WTC11 (cell line): ENCODE data around the gene SNX21. TPM values are rescaled to one million over a fixed set of nuclear protein-coding genes. Genes with fewer than 3 reads are reported as not detected.

Experiments used
- ATAC-seq: fragments of 200-7000 bp; cut with Tn5 transposase; 2 replicates; pipeline ENCODE4 v1.10.0; 2021; ENCODE audit warnings: mild to moderate bottlenecking, moderate library complexity
- CTCF ChIA-PET: fragments of 300-600 bp; sonication (Branson Sonifier 250); formaldehyde crosslinking; loops from one replicate; lab custom pipeline; 2021; ENCODE audit warnings: antibody characterized with exemption; lab: Charles Lee
- POLR2A ChIA-PET: fragments of 350-600 bp; sonication (Branson Sonifier 250); formaldehyde crosslinking; loops from one replicate; lab custom pipeline; 2021; ENCODE audit warnings: antibody characterized with exemption; lab: Charles Lee
- DNase-seq: peaks from one replicate; pipeline ENCODE4 v3.0.0; 2021; ENCODE audit warnings: low spot score
- H3K27ac Mint-ChIP-seq: 2 replicates; pipeline ENCODE4 v1.8.0; 2021; ENCODE audit warnings: mixed read lengths
- H3K27me3 Mint-ChIP-seq: 2 replicates; pipeline ENCODE4 v1.8.0; 2021; ENCODE audit warnings: low read depth, mild to moderate bottlenecking, moderate library complexity, mixed read lengths
- H3K36me3 Mint-ChIP-seq: 2 replicates; pipeline ENCODE4 v1.8.0; 2021; ENCODE audit warnings: mixed read lengths
- H3K4me1 Mint-ChIP-seq: 2 replicates; pipeline ENCODE4 v1.8.0; 2022; ENCODE audit warnings: mixed read lengths
- H3K4me3 Mint-ChIP-seq: 2 replicates; pipeline ENCODE4 v1.8.0; 2021; ENCODE audit warnings: mild to moderate bottlenecking, moderate library complexity, mixed read lengths
- H3K9me3 Mint-ChIP-seq: 2 replicates; pipeline ENCODE4 v1.8.0; 2021; ENCODE audit warnings: mixed read lengths
- AFF4 ChIP-seq: sonication (generic); formaldehyde crosslinking; IDR thresholded peaks from 2 replicates; pipeline ENCODE4 v1.8.1; 2023; ENCODE audit warnings: mild to moderate bottlenecking, missing genetic modification reagents, borderline replicate concordance
- ATF1 ChIP-seq: sonication (generic); formaldehyde crosslinking; IDR thresholded peaks from 2 replicates; pipeline ENCODE4 v1.8.1; 2023; ENCODE audit warnings: mild to moderate bottlenecking, moderate library complexity, missing genetic modification reagents
- ATF3 ChIP-seq: sonication (generic); formaldehyde crosslinking; conservative IDR thresholded peaks from 2 replicates; pipeline ENCODE4 v1.8.1; 2022; ENCODE audit warnings: mild to moderate bottlenecking, missing genetic modification reagents
- EMX1 ChIP-seq: fragments of 250-450 bp; sonication (Bioruptor Pico); IDR thresholded peaks from 2 replicates; pipeline ENCODE4 v1.8.0; 2021; ENCODE audit warnings: mild to moderate bottlenecking
- MYBL2 ChIP-seq: sonication (generic); formaldehyde crosslinking; IDR thresholded peaks from 2 replicates; pipeline ENCODE4 v1.8.1; 2023; ENCODE audit warnings: mild to moderate bottlenecking, moderate library complexity, missing genetic modification reagents
- PREB ChIP-seq: sonication (generic); formaldehyde crosslinking; IDR thresholded peaks from 2 replicates; pipeline ENCODE4 v1.8.1; 2022; ENCODE audit warnings: mild to moderate bottlenecking, missing genetic modification reagents, moderate library complexity, borderline replicate concordance
- RELA ChIP-seq: sonication (generic); formaldehyde crosslinking; IDR thresholded peaks from 2 replicates; pipeline ENCODE4 v1.8.1; 2022; ENCODE audit warnings: missing genetic modification reagents, mild to moderate bottlenecking, borderline replicate concordance
- SP1 ChIP-seq: sonication (generic); formaldehyde crosslinking; conservative IDR thresholded peaks from 2 replicates; pipeline ENCODE4 v1.8.1; 2022; ENCODE audit warnings: missing genetic modification reagents
- STAT6 ChIP-seq: sonication (generic); formaldehyde crosslinking; conservative IDR thresholded peaks from 2 replicates; pipeline ENCODE4 v1.8.1; 2023; ENCODE audit warnings: mild to moderate bottlenecking, low read depth, missing genetic modification reagents, moderate library complexity
- ZBTB21 ChIP-seq: sonication (generic); formaldehyde crosslinking; IDR thresholded peaks from 2 replicates; pipeline ENCODE4 v1.8.1; 2023; ENCODE audit warnings: mild to moderate bottlenecking, missing genetic modification reagents, borderline replicate concordance
- ZNF263 ChIP-seq: sonication (generic); formaldehyde crosslinking; IDR thresholded peaks from 2 replicates; pipeline ENCODE4 v1.8.1; 2022; ENCODE audit warnings: low read depth, mild to moderate bottlenecking, moderate library complexity, missing genetic modification reagents
- ZNF423 ChIP-seq: fragments of 250-450 bp; sonication (Bioruptor Pico); IDR thresholded peaks from 2 replicates; pipeline ENCODE4 v2.1.2; 2022; ENCODE audit warnings: mild to moderate bottlenecking, moderate library complexity
- ZNF425 ChIP-seq: fragments of 250-450 bp; sonication (Bioruptor Pico); conservative IDR thresholded peaks from 2 replicates; pipeline ENCODE4 v1.9.0; 2021; ENCODE audit warnings: mild to moderate bottlenecking
- ZSCAN18 ChIP-seq: fragments of 250-450 bp; sonication (Bioruptor Pico); IDR thresholded peaks from 2 replicates; pipeline ENCODE4 v2.1.2; 2022; ENCODE audit warnings: mild to moderate bottlenecking, moderate library complexity
- total RNA-seq: library from RNA; stranded (reverse); gene quantifications from 3 replicates; pipeline ENCODE4 v1.2.3, GENCODE V29; 2021

The SNX21 gene
- total RNA-seq, 1 experiment from 2014 or later = 17.9 TPM

GRCh38 chr20:45833883-45834796 lies 541 bp downstream of the SNX21 start (continued):
- no peak for TF ChIP-seq ZNF425 (CRISPR knock-in tag)
- no peak for TF ChIP-seq ZSCAN18 (CRISPR knock-in tag)
- 0 out of 2 replicates have a peak, but pooled peaks have one; percentile 78 for TF ChIP-seq ZBTB21 (CRISPR knock-in tag)
- TF ChIP-seq ZNF423 = no peak; the same call in 1 of the 2 replicates
- peak; percentile 48; the same call in 1 of the 2 replicates for TF ChIP-seq ZNF263
- no peak for TF ChIP-seq EMX1 (CRISPR knock-in tag)
- TF ChIP-seq PREB (CRISPR knock-in tag) = no peak
- TF ChIP-seq ATF1 (CRISPR knock-in tag) = no peak
- peak; percentile 67; the same call in 1 of the 2 replicates for TF ChIP-seq AFF4 (CRISPR knock-in tag)
- TF ChIP-seq RELA (CRISPR knock-in tag) = peak; percentile 80; the same call in 1 of the 2 replicates

- Mint-ChIP-seq H3K27ac (no peak overlapping the region), H3K27me3 (no peaks in the 10 kb centered on the region)
- POLR2A ChIA-PET = interaction anchor here (2.0 kb wide), 1 partner anchor 11 kb away, joined by 8 read pairs; no protein-coding TSS in a partner anchor
- CTCF ChIA-PET = interaction anchor here (1.4 to 2.7 kb wide), 6 partner anchors 10 to 177 kb away, joined by 4 to 27 read pairs (median 7); no protein-coding TSS in a partner anchor
- DNase-seq = no peak
- 0 out of 2 replicates have a peak, but pooled peaks have one; percentile 2 for TF ChIP-seq ZBTB21 (CRISPR knock-in tag)
- TF ChIP-seq SP1 (CRISPR knock-in tag) = no peak
- TF ChIP-seq, all 79 proteins: peak for 1
- no peak for ATAC-seq
- no peaks in the 10 kb centered on the region for H3K9me3 Mint-ChIP-seq
- peaks cover 3% of the 10 kb centered on the region; the same call in 1 of the 2 replicates for H3K36me3 Mint-ChIP-seq
- H3K4me3 Mint-ChIP-seq = peak overlapping the region; percentile 76
- H3K4me1 Mint-ChIP-seq = peaks cover 18% of the 10 kb centered on the region
Observed at GRCh38 chr20:45834797-45835161, 1.2 kb downstream of the SNX21 start.

- POLR2A ChIA-PET = no interaction called here
- H3K4me3 Mint-ChIP-seq = peak overlapping the region; percentile 76; the same call in 1 of the 2 replicates
- TF ChIP-seq ATF3 (CRISPR knock-in tag) (no peak), MYBL2 (CRISPR knock-in tag) (no peak), STAT6 (CRISPR knock-in tag) (no peak)
- H3K36me3 Mint-ChIP-seq = peaks cover 3% of the 10 kb centered on the region; the same call in 1 of the 2 replicates
- no peaks in the 10 kb centered on the region for H3K9me3 Mint-ChIP-seq
- H3K4me1 Mint-ChIP-seq = peaks cover 18% of the 10 kb centered on the region
- no peak overlapping the region for H3K27ac Mint-ChIP-seq
- no peak for DNase-seq
- no peak for ATAC-seq
- CTCF ChIA-PET = interaction anchor here (2.2 kb wide), 1 partner anchor 11 kb away, joined by 27 read pairs; no protein-coding TSS in a partner anchor
- no peaks in the 10 kb centered on the region for H3K27me3 Mint-ChIP-seq
Observed at GRCh38 chr20:45835329-45835765, 1.7 kb downstream of the SNX21 start.
